ENCODE measurements around the gene NPTXR. TPM values are rescaled to one million over a fixed set of nuclear protein-coding genes. Genes with fewer than 3 reads are reported as not detected.

NPTXR gene
- total and polyA plus RNA-seq, 2 donors from 2014 or later, result 1.1 to 12.5 TPM

DNA sequence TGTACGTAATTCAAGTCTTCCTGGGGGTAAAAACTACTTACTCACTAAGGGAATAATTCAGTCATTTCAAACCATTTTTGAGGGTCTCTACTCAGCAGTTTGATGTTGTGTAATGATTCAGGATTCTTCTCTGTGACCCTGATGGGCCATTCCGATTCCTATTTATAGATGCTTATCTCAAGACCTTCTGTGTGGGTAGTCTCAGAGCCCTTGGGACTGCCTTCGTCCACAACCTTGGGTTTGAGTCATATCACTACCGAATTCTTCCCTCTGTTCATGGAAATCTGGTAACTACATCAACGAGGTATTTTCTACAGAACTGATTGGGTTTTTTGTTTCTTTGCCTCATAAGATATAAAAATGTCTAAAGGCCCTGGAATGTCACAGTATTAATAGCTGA, 42.5 kb upstream of the NPTXR start:
- Histone ChIP-seq H3K36me3 (ENCODE audit: control insufficient read depth in 2 of 3, insufficient read depth in 3 of 3, low read length in 3 of 3) (no peaks in the 10 kb centered on the region), H3K27ac (ENCODE audit: low read depth in 2 of 2, low read length in 2 of 2) (no peak overlapping the region), H3K4me3 (ENCODE audit: low read length in 3 of 3) (no peak overlapping the region), H3K9me3 (ENCODE audit: control insufficient read depth in 2 of 3, insufficient read depth in 1 of 3, low read length in 3 of 3) (no peaks in the 10 kb centered on the region), H3K27me3 (ENCODE audit: control insufficient read depth, insufficient read depth, low read length) (no peaks in the 10 kb centered on the region), H3K4me1 (ENCODE audit: control insufficient read depth in 2 of 3, insufficient read depth in 2 of 3, low read depth in 1 of 3, low read length in 3 of 3) (peaks cover 0 to 3% (median 0%) of the 10 kb centered on the region in 3 donors), H3K9ac (ENCODE audit: low read length in 3 of 3) (no peak overlapping the region)
- no peak for DNase-seq
- no peak for FAIRE-seq
- TF ChIP-seq, protein P1, sequence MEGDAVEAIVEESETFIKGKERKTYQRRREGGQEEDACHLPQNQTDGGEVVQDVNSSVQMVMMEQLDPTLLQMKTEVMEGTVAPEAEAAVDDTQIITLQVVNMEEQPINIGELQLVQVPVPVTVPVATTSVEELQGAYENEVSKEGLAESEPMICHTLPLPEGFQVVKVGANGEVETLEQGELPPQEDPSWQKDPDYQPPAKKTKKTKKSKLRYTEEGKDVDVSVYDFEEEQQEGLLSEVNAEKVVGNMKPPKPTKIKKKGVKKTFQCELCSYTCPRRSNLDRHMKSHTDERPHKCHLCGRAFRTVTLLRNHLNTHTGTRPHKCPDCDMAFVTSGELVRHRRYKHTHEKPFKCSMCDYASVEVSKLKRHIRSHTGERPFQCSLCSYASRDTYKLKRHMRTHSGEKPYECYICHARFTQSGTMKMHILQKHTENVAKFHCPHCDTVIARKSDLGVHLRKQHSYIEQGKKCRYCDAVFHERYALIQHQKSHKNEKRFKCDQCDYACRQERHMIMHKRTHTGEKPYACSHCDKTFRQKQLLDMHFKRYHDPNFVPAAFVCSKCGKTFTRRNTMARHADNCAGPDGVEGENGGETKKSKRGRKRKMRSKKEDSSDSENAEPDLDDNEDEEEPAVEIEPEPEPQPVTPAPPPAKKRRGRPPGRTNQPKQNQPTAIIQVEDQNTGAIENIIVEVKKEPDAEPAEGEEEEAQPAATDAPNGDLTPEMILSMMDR (IDR thresholded peaks at IDR 0.05; ENCODE audit: borderline replicate concordance, extremely low read depth, insufficient read depth), result no peak
- intact Hi-C loops (cut with DNase I), result no loop called here

DNA sequence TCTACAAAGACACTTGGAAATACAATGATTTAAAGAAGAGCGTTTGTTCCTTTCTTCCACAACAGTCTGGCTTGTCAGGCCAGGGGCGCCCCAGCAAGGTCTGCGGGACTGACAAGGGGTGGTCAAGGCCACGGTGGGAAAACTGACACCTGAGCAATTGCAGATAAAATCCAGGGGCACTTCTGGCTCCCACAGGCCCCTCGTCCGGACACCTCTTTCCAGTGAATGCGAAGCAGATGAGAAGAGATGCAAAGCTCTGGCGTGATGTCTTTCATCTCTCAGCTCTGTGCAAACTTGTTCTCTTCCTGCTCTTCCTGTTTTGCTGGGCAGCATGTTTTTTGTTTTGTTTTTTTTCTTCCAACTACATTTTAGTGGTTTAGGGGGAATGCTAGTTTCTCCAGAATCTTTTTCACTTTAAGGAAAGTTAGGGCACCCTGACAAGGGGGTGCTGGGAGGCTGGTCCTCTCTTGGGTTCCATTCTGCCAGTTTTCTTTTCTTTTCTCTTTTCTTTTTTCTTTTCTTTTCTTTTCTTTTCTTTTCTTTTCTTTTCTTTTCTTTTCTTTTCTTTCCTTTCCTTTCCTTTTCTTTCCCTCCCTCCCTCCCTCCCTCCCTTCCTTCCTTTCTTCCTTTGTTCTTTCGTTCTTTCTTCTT, 39.3 kb upstream of the NPTXR start:
- no peak overlapping the region for H3K27ac ChIP-seq (ENCODE audit: low read depth in 2 of 2, low read length in 2 of 2)
- DNase-seq (no peak), FAIRE-seq (no peak)

DNA sequence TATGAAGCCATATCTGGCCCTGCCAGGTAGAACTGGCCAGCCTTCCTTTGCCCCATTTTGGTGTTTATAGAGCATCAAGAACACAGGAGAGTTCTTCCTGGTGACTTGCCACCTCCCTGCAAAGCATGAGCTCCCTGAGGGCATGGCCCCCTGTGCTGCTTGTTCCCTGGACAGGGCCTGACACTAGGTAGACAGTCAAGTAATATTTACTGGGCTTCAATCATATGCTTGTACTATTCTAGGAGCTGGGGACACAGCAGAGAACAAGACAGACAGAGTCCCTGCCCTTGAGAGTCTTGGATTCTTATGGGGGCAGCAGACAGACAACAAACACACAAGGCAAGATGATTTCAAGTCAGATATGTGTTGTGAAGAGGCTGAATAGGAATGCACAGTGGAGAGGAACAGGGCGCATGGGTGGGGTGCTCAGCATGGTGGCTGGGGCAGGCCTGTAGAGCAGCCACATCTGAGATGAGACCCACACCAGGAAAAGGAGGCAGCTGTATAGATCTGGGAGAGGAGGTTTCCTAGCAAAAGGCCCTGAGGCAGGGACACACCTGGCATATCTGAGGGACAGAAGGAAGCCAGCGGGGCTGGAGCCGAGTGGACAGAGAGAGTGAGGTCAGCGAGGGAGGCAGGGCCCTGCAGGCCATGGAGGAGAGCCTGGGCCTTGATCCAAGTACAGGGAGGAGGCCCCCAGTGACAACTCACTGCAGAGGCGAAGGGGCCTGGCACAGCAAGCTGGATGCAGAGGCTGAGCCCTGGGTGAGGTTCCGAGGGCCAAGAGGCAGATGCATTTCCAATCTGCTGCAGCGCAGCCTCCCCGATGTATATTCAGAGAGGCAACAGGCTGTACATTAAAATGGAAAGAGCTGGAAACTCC, 38.4 kb upstream of the NPTXR start:
- DNase-seq (peak in 1 of 5 donors; percentile 86), FAIRE-seq (no peak)
- Histone ChIP-seq H3K4me3 (ENCODE audit: low read length in 3 of 3) (no peak overlapping the region), H3K36me3 (ENCODE audit: control insufficient read depth in 2 of 3, insufficient read depth in 3 of 3, low read length in 3 of 3) (no peaks in the 10 kb centered on the region), H3K27me3 (ENCODE audit: control insufficient read depth, insufficient read depth, low read length) (no peaks in the 10 kb centered on the region), H3K4me1 (ENCODE audit: control insufficient read depth in 2 of 3, insufficient read depth in 2 of 3, low read depth in 1 of 3, low read length in 3 of 3) (peaks cover 0 to 5% (median 0%) of the 10 kb centered on the region in 3 donors), H3K9ac (ENCODE audit: low read length in 3 of 3) (no peak overlapping the region), H3K27ac (ENCODE audit: low read depth in 2 of 2, low read length in 2 of 2) (no peak overlapping the region), H3K9me3 (ENCODE audit: control insufficient read depth in 2 of 3, insufficient read depth in 1 of 3, low read length in 3 of 3) (no peaks in the 10 kb centered on the region)
- intact Hi-C loops (cut with DNase I), result no loop called here
- TF ChIP-seq, protein P1 (IDR thresholded peaks at IDR 0.05; ENCODE audit: borderline replicate concordance, extremely low read depth, insufficient read depth), result no peak

More for the DNA sequence above, 39.3 kb upstream of the NPTXR start:
- Histone ChIP-seq H3K27me3 (ENCODE audit: control insufficient read depth, insufficient read depth, low read length) (no peaks in the 10 kb centered on the region), H3K36me3 (ENCODE audit: control insufficient read depth in 2 of 3, insufficient read depth in 3 of 3, low read length in 3 of 3) (no peaks in the 10 kb centered on the region), H3K9ac (ENCODE audit: low read length in 3 of 3) (no peak overlapping the region), H3K9me3 (ENCODE audit: control insufficient read depth in 2 of 3, insufficient read depth in 1 of 3, low read length in 3 of 3) (no peaks in the 10 kb centered on the region), H3K4me1 (ENCODE audit: control insufficient read depth in 2 of 3, insufficient read depth in 2 of 3, low read depth in 1 of 3, low read length in 3 of 3) (peaks cover 0 to 5% (median 0%) of the 10 kb centered on the region in 3 donors), H3K4me3 (ENCODE audit: low read length in 3 of 3) (no peak overlapping the region)
- TF ChIP-seq, protein P1 (IDR thresholded peaks at IDR 0.05; ENCODE audit: borderline replicate concordance, extremely low read depth, insufficient read depth), result no peak
- intact Hi-C loops (cut with DNase I), result no loop called here

Data from kidney (tissue), 14 donors.